CD4-positive, alpha-beta T cell (primary cell): Measurements from ENCODE around the gene TEX14. TPM values are rescaled to one million over a fixed set of nuclear protein-coding genes. Genes with fewer than 3 reads are reported as not detected.

Experiments
- ATAC-seq: fragments of 200-7000 bp; cut with Tn5 transposase; one replicate; pipeline ENCODE4 v1.10.0; 2022; ENCODE audit warnings: mild to moderate bottlenecking; ENCODE audit not compliant: poor library complexity
- CTCF ChIA-PET: fragments of 350-600 bp; sonication (Branson Sonifier 250); formaldehyde crosslinking; loops from one replicate; lab custom pipeline; 2021; ENCODE audit warnings: antibody characterized with exemption, inconsistent platforms; lab: Charles Lee
- POLR2A ChIA-PET: fragments of 350-600 bp; sonication (Branson Sonifier 250); formaldehyde crosslinking; loops from one replicate; lab custom pipeline; 2021; ENCODE audit warnings: antibody characterized with exemption, inconsistent platforms; lab: Charles Lee
- DNase-seq, 14 experiments: peaks; one replicate each; pipeline ENCODE4 v3.0.0-alpha.2; 2013 to 2020; ENCODE audit warnings: mixed read lengths in 2 of 14
- H3K27ac ChIP-seq, 2 donors: one replicate each; pipeline versions ENCODE4 v1.5.1 to v1.7.0; 2013; ENCODE audit warnings: low read length in 2 of 2, low read depth in 1 of 2, mild to moderate bottlenecking in 1 of 2
- H3K27me3 ChIP-seq, 2 experiments: 1 replicate in 1 of 2; 2 replicates in 1 of 2; pipeline versions ENCODE4 v1.6.1 to v1.7.0; 2013; ENCODE audit warnings: low read length in 2 of 2, control low read depth in 1 of 2, mild to moderate bottlenecking in 1 of 2, moderate library complexity in 1 of 2; ENCODE audit not compliant: insufficient read depth in 2 of 2, control insufficient read depth in 1 of 2
- H3K36me3 ChIP-seq: one replicate; pipeline ENCODE4 v1.6.1; 2013; ENCODE audit warnings: low read length, control low read depth; ENCODE audit not compliant: insufficient read depth
- H3K4me1 ChIP-seq: one replicate; pipeline ENCODE4 v1.6.1; 2013; ENCODE audit warnings: low read length, control low read depth; ENCODE audit not compliant: insufficient read depth
- H3K4me3 ChIP-seq: one replicate; pipeline ENCODE4 v1.5.1; 2013; ENCODE audit warnings: mild to moderate bottlenecking, low read length, moderate library complexity
- H3K9me3 ChIP-seq, 2 experiments: 1 replicate in 1 of 2; 2 replicates in 1 of 2; pipeline versions ENCODE4 v1.6.1 to v1.7.0; 2013; ENCODE audit warnings: low read length in 2 of 2, mild to moderate bottlenecking in 2 of 2, control low read depth in 1 of 2, moderate library complexity in 1 of 2; ENCODE audit not compliant: control insufficient read depth in 1 of 2, insufficient read depth in 1 of 2
- H3K27ac Mint-ChIP-seq: one replicate; pipeline ENCODE4 v1.8.0; 2020; ENCODE audit warnings: mixed read lengths
- H3K27me3 Mint-ChIP-seq: one replicate; pipeline ENCODE4 v1.8.0; 2021; ENCODE audit warnings: mixed read lengths
- H3K36me3 Mint-ChIP-seq: one replicate; pipeline ENCODE4 v1.8.0; 2021; ENCODE audit warnings: low read depth, mixed read lengths
- H3K4me1 Mint-ChIP-seq: one replicate; pipeline ENCODE4 v1.8.0; 2021; ENCODE audit warnings: low read depth, mixed read lengths
- H3K4me3 Mint-ChIP-seq: one replicate; pipeline ENCODE4 v1.8.0; 2020; ENCODE audit warnings: mild to moderate bottlenecking, mixed read lengths
- H3K9me3 Mint-ChIP-seq: one replicate; pipeline ENCODE4 v1.8.0; 2020; ENCODE audit warnings: mixed read lengths
- intact Hi-C, 2 experiments: fragments of 100-400 bp; cut with DNase I in 1 of 2; cut with micrococcal nuclease in 1 of 2; formaldehyde crosslinking; loops; one replicate each; pipeline versions ENCODE4 v1.15.1 to v1.9.0; 2023 to 2025; cut with DNase I, micrococcal nuclease
- total RNA-seq, 174 experiments: library from RNA in 2 of 174; stranded (reverse) in 2 of 174; gene quantifications; one replicate each; pipeline ENCODE4 v1.2.3 and lab custom pipeline; 2021 to 2026
- TF ChIP-seq, protein P1 (sequence below): fragments of 200-600 bp; IDR thresholded peaks from one replicate; pipeline ENCODE4 v1.8.0; 2022; ENCODE audit warnings: antibody characterized with exemption, mild to moderate bottlenecking

TEX14 gene
- total RNA-seq, 2 experiments from 2014 or later: 0.47 to 0.66 TPM

DNA sequence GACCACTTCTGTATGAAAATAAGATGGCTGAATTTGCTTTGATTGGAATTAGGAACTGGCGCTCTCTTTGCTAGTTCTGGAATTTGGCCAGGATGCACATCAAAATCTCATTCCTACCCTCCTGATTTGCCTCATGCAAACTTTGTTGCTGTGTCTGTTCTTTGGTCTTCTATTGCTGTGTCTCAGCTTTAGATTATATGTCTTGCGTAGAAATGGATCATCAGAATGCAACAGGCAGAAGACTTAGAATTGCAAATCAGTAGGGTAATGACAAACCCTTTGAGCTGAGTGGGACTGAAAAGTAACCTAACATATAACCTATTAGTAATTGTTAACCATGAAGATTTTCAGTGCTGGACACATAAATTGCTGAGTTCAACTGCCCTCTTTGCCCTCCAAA, 30.9 kb upstream of the TEX14 start:
- DNase-seq (no peak), ATAC-seq (no peak)
- Mint-ChIP-seq H3K4me3 (no peak overlapping the region), H3K4me1 (no peaks in the 10 kb centered on the region), H3K36me3 (peaks cover 59% of the 10 kb centered on the region), H3K27ac (no peak overlapping the region), H3K27me3 (no peaks in the 10 kb centered on the region), H3K9me3 (no peaks in the 10 kb centered on the region)
- no peaks in the 10 kb centered on the region for H3K27me3 ChIP-seq
- H3K4me1 ChIP-seq: no peaks in the 10 kb centered on the region
- POLR2A ChIA-PET: no interaction called here
- no peak overlapping the region for H3K4me3 ChIP-seq
- H3K27ac ChIP-seq: no peak overlapping the region
- peaks cover 24% of the 10 kb centered on the region for H3K36me3 ChIP-seq
- no peaks in the 10 kb centered on the region for H3K9me3 ChIP-seq
- intact Hi-C loops: no loop called here
- TF ChIP-seq, protein P1, sequence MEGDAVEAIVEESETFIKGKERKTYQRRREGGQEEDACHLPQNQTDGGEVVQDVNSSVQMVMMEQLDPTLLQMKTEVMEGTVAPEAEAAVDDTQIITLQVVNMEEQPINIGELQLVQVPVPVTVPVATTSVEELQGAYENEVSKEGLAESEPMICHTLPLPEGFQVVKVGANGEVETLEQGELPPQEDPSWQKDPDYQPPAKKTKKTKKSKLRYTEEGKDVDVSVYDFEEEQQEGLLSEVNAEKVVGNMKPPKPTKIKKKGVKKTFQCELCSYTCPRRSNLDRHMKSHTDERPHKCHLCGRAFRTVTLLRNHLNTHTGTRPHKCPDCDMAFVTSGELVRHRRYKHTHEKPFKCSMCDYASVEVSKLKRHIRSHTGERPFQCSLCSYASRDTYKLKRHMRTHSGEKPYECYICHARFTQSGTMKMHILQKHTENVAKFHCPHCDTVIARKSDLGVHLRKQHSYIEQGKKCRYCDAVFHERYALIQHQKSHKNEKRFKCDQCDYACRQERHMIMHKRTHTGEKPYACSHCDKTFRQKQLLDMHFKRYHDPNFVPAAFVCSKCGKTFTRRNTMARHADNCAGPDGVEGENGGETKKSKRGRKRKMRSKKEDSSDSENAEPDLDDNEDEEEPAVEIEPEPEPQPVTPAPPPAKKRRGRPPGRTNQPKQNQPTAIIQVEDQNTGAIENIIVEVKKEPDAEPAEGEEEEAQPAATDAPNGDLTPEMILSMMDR: no peak
- CTCF ChIA-PET: interaction anchor here (0.6 kb wide), 1 partner anchor 148 kb away, joined by 3 read pairs; no protein-coding TSS in a partner anchor

DNA sequence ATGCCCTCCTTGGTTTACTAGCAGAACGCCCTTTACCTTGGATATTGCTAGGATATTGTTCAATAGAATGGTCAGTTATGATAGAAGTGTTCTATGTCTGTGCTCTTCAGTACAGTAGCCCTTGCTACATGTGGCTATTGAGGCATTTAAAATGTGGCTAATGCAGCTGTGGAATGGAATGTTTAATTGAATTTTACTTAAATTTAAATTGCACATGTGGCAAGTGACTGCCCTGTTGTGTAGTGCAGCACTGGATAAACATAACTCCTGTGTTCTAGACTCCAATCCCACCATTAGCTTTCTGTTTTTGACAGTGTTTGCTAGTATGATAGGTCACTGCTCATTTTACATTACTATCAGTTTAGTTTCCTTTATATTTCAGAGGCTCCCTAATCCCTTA, 30.4 kb upstream of the TEX14 start:
- DNase-seq: no peak
- Mint-ChIP-seq H3K27me3 (no peaks in the 10 kb centered on the region), H3K9me3 (no peaks in the 10 kb centered on the region), H3K36me3 (peaks cover 56% of the 10 kb centered on the region), H3K4me1 (no peaks in the 10 kb centered on the region), H3K27ac (no peak overlapping the region), H3K4me3 (no peak overlapping the region)
- intact Hi-C loops: no loop called here
- Histone ChIP-seq H3K27me3 (no peaks in the 10 kb centered on the region), H3K4me1 (no peaks in the 10 kb centered on the region), H3K27ac (no peak overlapping the region), H3K36me3 (peaks cover 24% of the 10 kb centered on the region), H3K4me3 (no peak overlapping the region), H3K9me3 (no peaks in the 10 kb centered on the region)
- ChIA-PET POLR2A (no interaction called here), CTCF (no interaction called here)
- no peak for ATAC-seq
- TF ChIP-seq, protein P1: no peak

DNA sequence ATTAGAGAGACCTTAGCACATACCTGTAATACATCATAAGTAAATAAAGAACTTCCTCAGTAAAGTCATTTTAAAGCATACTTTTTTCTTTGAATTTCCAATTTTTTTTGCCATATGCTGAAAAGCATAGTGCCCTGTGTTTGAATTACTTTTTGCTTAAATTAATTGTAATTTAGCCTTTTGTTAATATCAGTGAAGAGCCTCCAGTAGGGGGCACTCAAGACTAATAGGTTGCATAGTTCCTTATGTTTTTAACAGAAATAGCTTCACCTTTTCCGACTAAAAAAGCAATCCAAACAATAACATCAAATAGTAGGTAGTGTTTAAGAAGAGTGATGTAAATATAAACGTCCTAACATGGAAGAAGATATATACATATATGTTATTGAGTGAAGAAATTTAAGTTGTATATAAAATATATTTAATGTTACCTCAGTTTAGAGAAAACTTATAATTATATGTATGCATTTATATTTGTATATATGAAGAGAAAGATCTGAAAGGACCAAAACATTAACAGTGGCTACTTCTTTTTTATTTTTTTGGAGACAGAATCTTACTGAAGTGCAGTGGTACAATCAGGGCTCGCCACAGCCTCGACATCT, 19.2 kb upstream of the TEX14 start:
- Mint-ChIP-seq H3K4me1 (no peaks in the 10 kb centered on the region), H3K4me3 (no peak overlapping the region), H3K36me3 (peaks cover 45% of the 10 kb centered on the region), H3K27ac (no peak overlapping the region), H3K27me3 (no peaks in the 10 kb centered on the region), H3K9me3 (no peaks in the 10 kb centered on the region)
- Histone ChIP-seq H3K27ac (no peak overlapping the region), H3K4me1 (no peaks in the 10 kb centered on the region), H3K4me3 (no peak overlapping the region), H3K9me3 (no peaks in the 10 kb centered on the region), H3K27me3 (no peaks in the 10 kb centered on the region), H3K36me3 (peaks cover 20% of the 10 kb centered on the region)
- TF ChIP-seq, protein P1: peak; percentile 85
- POLR2A ChIA-PET: interaction anchor here (1.0 kb wide), 1 partner anchor 294 kb away, joined by 4 read pairs; no protein-coding TSS in a partner anchor
- CTCF ChIA-PET: interaction anchor here (0.5 to 3.3 kb wide), 7 partner anchors 14 to 360 kb away, joined by 3 to 24 read pairs (median 3); no protein-coding TSS in a partner anchor
- ATAC-seq (no peak), DNase-seq (peak in 9 of 14 experiments; percentile 3 to 70 (median 38))
- intact Hi-C loops: loop anchor here (1.0 kb wide), 1 partner anchor 294 kb away; no protein-coding TSS in a partner anchor
